Right lobe of liver (tissue), 4 donors: ENCODE results near the gene GJD3.

Experiments used
- POLR2A ChIP-seq: fragments of 450-650 bp; IDR thresholded peaks from one replicate; pipeline ENCODE4 v1.6.1; 2017; ENCODE audit warnings: antibody characterized with exemption, mild to moderate bottlenecking
- TF ChIP-seq, protein P1 (sequence below), 4 donors: fragments of 200-600 bp in 3 of 4; fragments of 450-650 bp in 1 of 4; IDR thresholded peaks; one replicate each; pipeline versions ENCODE4 v1.5.1 to v1.8.0; 2016 to 2022; ENCODE audit warnings: antibody characterized with exemption in 4 of 4, mild to moderate bottlenecking in 2 of 4
- donor health status: DM: no; HTN: no; CAD: no.
- donor health status: DM: no; HTN: no; CAD: no.
- donor health status: DM: no; HTN: yes; CAD: no.

DNA sequence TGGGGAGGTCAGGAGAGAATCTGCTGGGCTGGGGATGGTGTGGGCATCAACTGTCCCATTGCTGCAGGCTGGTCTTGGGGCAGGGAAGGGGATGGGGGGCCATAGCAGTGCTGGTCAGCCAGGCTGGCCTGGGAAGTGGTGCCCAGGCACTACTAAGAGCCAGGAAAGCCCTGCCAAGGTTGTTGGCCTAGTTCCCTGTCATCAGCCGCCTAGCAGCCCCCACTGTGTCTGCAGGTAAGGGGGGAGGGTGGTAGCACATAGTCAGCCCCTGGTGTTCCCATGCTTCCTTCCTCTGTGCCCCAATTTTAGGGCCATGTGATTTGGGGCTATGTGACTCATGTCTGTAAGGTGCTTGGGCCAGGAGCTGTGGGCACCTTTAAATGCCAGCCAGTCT lies 17.8 kb downstream of the GJD3 start:
- TF ChIP-seq, protein P1, sequence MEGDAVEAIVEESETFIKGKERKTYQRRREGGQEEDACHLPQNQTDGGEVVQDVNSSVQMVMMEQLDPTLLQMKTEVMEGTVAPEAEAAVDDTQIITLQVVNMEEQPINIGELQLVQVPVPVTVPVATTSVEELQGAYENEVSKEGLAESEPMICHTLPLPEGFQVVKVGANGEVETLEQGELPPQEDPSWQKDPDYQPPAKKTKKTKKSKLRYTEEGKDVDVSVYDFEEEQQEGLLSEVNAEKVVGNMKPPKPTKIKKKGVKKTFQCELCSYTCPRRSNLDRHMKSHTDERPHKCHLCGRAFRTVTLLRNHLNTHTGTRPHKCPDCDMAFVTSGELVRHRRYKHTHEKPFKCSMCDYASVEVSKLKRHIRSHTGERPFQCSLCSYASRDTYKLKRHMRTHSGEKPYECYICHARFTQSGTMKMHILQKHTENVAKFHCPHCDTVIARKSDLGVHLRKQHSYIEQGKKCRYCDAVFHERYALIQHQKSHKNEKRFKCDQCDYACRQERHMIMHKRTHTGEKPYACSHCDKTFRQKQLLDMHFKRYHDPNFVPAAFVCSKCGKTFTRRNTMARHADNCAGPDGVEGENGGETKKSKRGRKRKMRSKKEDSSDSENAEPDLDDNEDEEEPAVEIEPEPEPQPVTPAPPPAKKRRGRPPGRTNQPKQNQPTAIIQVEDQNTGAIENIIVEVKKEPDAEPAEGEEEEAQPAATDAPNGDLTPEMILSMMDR (IDR thresholded peaks at IDR 0.05) = no peak
- TF ChIP-seq POLR2A = no peak
